Loucy (cell line): Measurements from ENCODE around the gene GLT1D1.

Experiments
- CTCF ChIP-seq: fragments of 200-600 bp; sonication (generic); conservative IDR thresholded peaks from 2 replicates; pipeline ENCODE4 v1.5.1; 2014; ENCODE audit warnings: mild to moderate bottlenecking, antibody characterized with exemption, low read length
- EZH2phosphoT487 ChIP-seq: fragments of 200-600 bp; IDR thresholded peaks from 2 replicates; pipeline ENCODE4 v1.6.1; 2018; ENCODE audit warnings: antibody characterized with exemption, mild to moderate bottlenecking, moderate library complexity, borderline replicate concordance

- TF ChIP-seq CTCF (no peak), EZH2phosphoT487 (no peak)
These were observed 39.4 kb upstream of the GLT1D1 start for GRCh38 chr12:128813883-128814282.
